A172 (cell line): Measurements from ENCODE around the gene ENOPH1. TPM values are rescaled to one million over a fixed set of nuclear protein-coding genes. Genes with fewer than 3 reads are reported as not detected.
"Not testable (repeated sequence)": the region's sequence is repeated elsewhere in the genome, so short reads cannot be mapped to it uniquely, and the experiment has no call there.

Experiments used
- DNase-seq: peaks from one replicate; pipeline ENCODE4 v3.0.0-alpha.2; 2015; ENCODE audit warnings: low spot score
- total RNA-seq: library from RNA; depleted of rRNA; stranded (reverse); fragments of >200 nt; shearing (Covaris generic); gene quantifications from 2 replicates; pipeline ENCODE4 v1.2.3, GENCODE V29; 2014; rRNA removed

The ENOPH1 gene
- 70.0 and 77.5 TPM in 2 replicates for total RNA-seq

DNA sequence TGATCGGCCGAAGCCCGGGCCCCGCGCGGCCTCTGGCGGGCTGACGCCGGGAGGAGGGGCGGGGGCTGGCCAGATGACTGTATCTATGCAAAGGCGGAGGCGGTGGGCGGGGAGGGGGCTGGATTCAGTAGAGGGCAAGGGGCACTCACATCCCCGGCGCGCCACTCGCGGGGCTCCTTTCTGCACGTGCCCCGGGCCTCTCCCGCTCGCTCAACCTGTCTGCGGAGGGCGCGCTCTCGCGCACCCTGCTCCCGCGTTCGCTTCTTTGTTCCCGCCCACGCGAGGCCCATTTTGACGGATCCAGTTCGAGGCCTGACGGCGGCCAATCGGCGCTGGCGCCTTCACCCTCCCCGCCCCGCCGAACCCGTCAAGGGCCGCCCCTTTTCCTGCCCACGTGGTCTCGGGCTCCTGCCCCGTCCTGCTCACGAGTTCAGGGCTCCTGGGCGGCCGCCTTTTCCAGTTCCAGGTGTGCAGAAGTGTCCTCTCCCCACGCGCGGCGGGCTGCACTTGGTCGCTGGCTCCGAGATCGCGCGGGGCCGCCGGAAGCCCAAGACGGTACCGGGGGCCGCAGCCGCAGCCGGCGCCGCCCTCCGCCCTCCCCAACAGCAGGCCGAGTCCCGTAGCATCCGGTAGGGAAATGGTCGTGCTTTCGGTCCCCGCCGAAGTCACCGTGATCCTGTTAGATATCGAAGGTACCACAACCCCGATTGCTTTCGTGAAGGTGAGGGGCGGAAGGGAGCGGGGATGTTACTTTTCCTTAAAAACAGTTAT lies at the start of gene ENOPH1, which contains the start of gene HNRNPDL:
Gene ENOPH1, plus strand, starts transcription at position 398 of the 771 bp plus-strand sequence. Its CDS starts 240 bp downstream, at position 638.
Gene HNRNPDL, minus strand, starts transcription at position 270 of the 771 bp plus-strand sequence. CDS start 772 bp downstream, outside the sequence.
- peak; percentile 87 for DNase-seq

DNA sequence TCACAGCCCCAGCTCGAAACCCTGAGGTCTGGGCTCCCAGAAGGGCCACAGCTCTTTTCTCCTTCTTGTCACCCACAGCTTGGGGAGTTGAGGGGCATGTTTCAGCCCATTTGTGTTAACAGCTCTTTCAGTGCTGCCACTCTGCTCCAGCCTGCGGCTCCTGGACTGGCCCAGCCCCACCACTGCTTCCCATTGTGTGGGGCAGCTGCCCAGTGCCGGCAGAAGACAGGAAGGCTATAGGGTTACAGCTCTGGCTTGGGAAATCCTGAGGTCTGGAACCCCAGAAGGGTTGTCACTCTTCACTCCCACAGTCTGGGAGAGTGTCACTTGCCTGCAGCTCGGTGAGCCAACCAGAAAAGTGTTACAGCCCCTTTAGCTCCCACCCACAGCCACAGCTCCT lies 49.6 kb upstream of the ENOPH1 start:
- DNase-seq = no peak

DNA sequence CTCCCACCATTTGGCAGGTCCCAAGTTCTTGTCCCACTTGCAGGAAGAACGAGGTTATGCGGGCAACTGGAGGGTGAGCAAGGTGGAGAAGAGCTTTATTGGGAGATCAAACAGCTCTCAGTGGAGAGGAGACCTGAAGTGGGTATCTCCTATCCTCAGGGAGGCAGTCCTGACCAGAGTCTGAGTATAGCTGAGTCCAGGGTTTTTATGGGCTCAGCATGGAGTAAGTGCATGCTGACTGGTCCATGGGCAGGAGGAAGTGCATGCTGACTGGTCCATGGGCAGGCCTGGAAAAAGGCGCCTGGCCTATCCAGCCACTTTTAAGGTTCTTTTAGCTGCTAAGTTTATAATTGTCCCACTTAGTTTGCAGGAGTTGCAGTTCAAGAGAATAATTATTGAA lies 49.2 kb upstream of the ENOPH1 start:
- no peak for DNase-seq

DNA sequence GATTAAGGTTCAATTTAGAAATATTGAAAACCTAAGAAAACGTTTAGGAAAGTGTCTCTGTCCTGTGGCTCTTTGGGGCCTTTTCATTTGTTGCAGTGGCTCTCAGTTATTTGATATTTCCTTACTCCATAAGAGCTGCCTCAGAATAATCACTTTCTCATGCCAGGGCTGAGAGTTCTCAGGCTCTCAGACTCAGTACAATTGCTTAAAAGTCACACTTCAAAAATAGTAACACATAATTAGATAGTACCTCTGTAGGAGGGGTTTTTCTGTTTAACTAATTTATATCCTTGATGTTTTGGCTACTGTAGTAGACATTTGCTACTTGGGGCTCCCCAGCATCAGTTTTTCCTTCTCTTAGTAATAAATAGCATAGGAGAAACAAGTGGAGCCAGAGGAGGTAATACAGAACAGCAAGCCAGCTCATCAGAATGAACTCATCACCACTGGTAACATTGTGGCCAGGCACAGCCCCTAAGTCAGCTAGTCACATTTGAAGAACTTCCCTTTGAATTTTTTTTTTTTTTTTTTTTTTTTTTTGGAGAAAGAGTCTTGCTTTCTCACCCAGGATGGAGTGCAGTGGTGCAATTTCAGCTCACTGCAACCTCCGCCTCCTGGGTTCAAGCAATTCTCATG lies 48.6 kb upstream of the ENOPH1 start:
- DNase-seq = no peak

DNA sequence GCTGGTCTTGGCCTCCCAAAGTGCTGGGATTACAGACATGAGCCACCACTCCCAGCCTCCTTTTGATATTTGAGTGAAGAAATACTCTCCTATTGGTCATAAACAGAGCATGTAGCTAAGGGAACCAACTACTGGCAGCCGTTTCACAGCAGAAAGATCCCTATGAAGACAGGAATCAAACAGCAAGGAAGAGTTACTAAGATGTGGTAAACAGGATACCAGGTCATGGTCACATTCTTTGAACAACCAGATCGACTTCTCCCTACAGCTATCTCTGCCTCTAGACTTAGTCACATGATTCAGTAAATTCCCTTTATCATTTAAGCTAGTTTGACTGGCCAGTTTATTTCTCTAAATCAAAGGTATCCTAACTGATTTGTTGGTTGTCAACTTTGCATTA lies 47.6 kb upstream of the ENOPH1 start:
- DNase-seq = no peak

DNA sequence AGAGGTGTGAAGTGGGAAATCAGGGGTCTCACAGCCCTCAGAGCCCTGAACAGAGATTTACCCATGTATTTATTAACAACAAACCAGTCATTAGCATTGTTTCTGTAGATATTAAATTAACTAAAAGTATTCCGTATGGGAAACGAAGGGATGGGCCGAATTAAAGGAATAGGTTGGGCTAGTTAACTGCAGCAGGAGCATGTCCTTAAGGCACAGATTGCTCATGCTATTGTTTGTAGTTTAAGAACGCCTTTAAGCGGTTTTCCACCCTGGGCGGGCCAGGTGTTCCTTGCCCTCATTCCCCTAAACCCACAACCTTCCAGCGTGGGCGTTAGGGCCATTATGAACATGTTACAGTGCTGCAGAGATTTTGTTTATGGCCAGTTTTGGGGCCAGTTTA lies 44.1 kb upstream of the ENOPH1 start:
- not testable (repeated sequence) for DNase-seq

DNA sequence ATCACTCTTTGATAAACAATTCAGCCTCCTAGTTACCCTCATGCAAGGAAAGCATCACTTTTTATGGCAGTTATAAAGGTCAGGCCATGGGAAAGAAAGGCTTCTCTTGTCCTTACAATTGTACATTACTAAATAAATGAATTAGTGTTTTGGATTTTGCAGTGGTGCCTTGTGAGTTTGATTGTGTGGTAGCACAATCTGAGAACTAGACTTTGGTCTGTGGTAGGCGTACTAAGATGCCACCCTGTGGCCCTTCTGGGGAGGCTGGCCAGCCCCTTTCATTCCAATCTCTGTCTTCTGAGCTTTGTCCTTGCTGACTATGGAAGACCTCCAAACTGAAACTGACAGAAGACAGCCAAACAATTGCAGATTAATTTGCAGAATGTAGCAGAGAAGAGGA lies 42.0 kb upstream of the ENOPH1 start:
- no peak for DNase-seq

DNA sequence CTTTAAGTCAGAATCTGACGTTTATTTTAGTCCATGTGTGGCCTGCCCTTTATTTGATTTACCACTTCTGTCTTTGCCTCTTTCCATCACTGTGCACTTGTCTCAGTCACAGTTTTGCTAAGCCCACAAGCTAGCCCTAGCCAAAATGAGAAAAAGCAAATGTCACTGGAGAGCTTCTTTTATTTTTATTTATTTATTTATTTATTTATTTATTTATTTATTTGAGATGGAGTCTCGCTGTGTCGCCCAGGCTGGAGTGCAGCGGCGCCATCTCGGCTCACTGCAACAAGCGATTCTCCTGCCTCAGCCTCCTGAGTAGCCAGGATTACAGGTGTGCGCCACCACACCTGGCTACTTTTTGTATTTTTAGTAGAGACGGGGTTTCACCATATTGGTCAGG lies 40.3 kb upstream of the ENOPH1 start:
- not testable (repeated sequence) for DNase-seq

DNA sequence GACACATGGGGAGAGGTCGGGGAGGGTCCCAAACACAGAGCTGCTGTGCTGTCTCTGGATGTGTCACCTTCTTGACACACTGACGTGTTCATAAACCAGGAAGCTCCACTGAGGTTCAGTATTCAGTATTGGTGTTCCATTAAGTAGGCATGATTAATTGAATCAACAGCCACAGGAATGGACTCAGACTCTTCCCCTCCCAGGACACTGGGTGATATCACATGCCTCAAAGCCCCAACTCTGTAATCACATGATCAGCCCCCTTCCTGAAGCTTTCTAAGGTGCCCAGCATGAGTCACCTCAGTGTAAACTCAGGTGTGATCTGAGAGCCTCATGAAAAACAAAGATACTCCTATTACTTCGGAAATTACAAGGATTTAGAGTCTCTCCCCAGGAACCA lies 35.5 kb upstream of the ENOPH1 start:
- no peak for DNase-seq

DNA sequence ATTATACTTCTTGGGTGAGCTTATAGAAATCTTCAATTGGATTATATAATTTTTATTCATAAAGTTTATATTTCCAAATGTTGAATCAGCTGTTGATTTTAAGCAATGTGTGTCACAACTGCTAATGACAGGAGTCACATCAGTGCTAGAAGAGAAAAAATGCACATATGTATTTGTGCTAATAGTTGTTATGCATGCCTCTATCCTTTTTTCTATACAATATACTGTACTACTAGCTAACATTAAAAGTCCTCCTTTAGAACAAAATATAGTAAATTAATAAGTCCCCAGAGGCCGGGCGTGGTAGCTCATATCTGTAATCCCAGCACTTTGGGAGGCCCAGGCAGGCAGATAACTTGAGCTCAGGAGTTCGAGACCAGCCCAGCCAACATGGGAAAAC lies 32.9 kb upstream of the ENOPH1 start:
- DNase-seq = no peak

DNA sequence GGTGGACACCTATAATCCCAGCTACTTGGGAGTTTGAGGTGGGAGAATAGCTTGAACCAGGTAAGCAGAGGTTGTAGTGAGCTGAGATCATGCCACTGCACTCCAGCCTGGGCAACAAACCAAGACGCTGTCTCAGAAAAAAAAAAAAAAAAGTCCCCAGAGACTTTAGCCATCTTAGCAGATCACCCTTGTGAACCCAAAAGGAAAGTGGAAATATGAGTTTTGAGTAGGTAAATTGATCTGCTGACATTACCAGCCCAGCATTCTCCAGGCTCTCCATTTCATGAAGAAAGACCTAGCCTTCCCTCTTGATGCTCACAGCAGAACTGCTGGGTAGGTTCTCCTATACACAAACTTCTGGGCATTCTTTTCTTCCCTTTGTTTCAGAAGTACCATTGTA lies 32.1 kb upstream of the ENOPH1 start:
- no peak for DNase-seq

DNA sequence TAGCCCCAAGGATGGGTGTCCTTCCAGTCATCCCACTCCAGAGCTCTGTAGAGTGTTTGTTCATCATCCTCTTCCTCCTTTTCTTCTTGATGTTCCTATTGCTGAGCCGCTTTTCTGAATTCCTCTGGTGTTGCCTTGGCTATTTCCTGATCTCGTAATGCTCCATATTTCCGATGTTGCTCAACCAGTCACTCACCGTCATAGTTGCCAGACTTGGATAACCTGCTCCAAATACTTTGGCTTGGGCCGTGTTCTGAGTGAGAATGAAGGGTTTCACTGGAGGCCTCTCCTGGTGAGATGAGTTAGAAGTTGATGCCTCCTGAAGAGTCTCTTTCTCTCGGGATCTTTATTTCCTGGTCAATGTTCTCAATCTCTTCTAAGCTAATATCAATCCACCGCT lies 28.8 kb upstream of the ENOPH1 start:
- DNase-seq = no peak

DNA sequence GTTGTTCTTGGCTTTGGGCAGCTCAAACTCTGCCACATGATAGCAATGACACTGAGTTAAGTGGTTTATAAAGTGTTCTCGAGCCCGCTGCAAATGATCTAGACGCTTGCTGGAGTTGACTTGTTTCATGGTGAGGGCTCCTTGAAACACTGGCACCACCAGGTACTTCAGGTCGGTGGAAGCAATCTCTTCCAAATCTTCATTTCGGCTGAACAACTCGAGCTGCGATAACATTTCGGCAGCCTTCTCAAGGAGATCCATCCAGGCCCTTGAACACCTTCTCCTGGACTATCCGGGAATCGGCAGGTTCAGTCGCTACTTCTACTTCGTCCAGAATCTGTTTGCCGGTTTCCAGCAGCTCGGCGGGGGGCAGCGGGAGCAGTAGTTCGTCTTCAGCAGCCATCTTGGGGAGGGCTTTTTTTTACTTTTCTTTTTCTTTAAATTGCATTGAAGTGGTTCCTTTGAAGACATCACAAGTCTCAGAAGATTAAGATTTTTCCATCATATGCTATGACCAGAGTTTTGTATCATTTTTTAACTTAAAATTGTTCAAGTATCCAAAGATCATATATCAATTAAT lies 28.1 kb upstream of the ENOPH1 start:
- DNase-seq = no peak

DNA sequence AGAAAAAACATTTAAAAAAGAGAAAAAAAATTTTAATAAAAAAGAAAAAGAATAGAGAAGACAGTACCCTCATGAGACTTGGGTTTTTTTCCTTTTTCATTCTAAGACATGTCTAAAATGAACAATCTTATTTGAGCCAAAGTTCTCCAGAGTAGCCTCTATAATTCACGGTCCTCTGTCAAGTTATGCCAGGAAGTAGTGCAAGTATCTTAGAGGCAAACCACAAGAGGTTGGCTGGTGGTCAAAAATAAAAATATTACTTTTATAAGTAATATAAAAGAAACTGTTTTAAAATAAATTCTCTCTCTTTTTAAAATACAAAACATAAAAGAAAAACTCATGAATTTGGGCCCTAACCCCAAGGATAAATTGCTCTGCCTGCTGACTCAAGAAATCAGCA lies 26.7 kb upstream of the ENOPH1 start:
- no peak for DNase-seq

DNA sequence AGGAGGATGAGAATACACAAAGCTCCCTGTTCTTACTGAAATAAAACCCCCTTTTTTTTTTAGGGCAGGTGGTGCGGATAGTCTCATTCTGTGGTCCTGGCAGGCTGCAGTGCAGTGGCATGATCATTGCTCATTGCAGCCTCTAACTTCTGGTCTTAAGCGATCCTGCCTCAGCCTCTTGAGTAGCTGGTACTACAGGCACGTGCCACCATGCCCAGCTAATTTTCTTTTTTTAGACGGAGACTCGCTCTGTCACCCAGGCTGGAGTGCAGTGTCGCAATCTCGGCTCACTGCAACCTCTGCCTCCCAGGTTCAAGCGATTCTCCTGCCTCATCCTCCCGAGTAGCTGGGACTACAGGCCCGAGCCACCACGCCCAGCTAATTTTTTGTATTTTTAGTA lies 15.3 kb upstream of the ENOPH1 start:
- not testable (repeated sequence) for DNase-seq

DNA sequence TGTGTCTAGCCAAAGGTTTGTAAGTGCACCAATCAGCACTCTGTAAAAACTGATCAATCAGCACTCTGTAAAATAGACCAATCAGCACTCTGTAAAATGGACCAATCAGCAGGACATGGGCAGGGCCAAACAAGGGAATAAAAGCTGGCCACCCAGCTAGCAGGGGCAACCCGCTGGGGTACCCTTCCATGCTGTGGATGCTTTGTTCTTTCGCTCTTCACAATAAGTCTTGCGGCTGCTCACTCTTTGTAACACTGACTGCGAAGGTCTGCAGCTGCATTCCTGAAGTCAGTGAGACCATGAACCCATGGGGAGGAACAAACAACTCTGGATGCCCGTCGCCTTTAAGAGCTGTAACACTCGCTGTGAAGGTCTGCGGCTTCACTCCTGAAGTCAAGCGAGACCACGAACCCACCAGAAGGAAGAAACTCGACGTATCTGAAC lies 14.4 kb upstream of the ENOPH1 start:
- no peak for DNase-seq

DNA sequence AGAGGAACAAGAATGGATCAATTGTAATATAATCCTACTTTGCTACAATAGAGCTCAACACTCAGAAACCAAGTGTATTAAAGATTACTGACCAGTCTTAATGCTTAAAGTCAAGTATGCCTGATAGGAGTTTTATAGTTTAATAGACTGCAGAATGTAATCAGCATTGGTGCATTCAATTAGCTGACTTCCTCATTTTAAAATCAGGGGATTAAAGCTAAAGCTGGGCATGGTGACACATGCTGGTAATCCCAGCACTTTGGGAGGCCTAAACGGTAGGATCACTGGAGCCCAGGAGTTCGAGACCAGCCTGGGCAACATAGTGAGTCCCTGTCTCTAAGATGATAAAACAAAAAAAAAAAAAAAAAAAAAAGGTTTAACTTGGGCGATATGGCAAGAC lies 10.9 kb upstream of the ENOPH1 start:
- DNase-seq = no peak

DNA sequence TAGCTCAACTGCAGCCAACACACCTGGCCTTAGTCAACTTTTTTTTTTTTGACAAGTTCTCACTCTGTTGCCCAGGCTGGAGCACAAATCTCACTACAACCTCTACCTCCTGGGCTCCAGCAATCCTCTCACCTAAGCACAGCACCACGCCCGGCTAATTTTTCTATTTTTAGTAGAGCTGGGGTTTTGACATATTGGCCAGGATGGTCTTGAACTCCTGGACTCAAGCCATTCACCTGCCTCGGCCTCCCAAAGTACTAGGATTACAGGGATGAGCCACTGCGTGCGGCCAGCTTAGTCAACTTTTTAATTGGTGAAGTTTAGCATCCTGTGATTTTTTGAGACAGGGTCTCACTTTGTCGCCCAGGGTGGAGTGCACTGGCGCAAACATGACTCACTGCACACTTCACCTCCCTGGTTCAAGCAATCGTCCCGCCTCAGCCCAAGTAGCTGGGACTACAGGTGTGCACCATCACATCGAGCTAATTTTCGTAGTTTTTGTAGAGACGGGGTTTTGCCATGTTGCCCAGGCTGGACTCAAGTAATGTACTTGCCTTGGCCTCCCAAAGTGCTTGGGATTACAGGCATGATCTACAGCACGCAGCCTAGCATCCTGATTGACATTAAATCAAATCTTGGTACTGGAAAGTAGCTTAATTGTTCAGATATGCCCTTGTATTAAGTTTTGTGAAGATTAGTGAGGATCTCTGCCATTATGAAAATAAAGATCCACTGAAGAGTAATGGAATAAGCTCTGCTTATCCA lies 8.4 kb upstream of the ENOPH1 start:
- DNase-seq = no peak

DNA sequence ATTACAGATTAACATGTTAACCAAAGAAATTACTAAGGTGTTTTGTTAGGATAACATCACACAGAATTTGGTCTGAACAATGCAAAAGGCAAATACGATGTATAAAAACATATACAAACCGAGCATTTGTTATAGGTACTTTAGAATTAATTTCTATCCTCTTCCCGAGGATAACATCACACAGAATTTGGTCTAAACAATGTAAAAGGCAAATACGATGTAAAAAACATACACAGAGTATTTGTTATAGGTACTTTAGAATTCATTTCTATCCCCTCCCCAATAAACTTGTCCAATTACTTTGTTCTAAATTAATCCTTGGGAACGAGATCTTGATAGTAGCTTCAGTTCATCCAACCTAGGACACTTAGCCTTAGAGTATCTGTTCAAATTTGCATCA lies 7.8 kb upstream of the ENOPH1 start:
- no peak for DNase-seq

DNA sequence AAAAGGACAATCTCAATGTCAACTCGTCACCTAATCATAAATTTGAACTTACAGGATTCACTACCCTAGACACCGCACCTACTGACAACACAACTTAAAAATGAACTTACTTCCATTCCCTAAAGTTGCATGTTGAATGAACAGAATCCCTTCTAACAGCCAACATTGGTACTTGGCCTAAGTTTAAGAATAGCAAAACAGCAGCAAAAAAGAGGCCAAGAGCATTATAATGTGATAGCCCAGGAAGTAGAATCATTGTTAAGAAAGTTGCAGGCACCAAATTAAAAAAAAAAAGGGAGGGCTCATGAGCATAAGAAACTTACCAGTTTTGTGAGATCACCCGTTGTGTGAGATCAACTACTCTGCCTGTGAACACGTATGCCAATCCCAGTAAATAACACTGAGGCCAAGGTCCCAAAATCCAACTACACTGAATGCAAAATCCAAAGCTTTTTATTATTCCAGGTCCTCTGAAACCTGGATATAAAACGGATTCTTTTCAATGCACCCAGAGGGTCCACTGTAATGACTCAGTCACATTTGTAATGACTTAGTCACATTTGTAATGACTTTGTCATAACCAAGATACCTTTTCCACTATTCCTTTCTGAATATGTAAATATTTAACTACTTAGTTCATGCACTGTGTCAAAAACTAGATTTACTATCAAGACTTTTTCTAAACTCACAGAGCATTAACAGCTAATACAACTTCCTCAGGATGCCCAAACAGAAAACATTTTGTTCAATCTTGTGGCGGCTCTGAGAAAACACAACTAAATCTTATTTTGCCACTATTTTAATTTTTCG lies 6.9 kb upstream of the ENOPH1 start:
- peak; percentile 34 for DNase-seq

DNA sequence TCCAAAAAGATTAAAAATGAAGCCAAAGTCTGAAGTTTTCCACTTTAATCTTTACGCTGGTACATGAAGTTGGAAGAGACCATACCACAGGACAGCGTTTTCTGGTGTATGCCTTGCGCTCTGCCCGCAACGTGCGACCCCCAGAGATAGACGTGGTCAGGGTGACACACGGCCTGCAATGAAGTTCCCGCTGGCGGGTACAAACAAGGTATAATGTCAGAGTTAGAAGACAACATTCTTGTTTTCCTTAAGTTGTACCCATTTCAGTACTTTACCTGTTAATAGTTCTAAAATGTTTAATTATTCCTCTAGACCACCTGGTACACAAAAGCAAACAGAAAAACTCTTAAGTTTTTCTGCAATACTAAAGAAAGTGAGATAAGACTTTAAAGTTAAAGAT lies 4.9 kb upstream of the ENOPH1 start:
- no peak for DNase-seq
